Hematopoietic multipotent progenitor cell treated with erythropoietin and hydrocortisone succinate and interleukin-3 and kit ligand, for 17 days (in vitro differentiated cells): ENCODE data around the gene NCKIPSD.

ENCODE experiments used
- DNase-seq: peaks from one replicate; pipeline ENCODE4 v3.0.0-alpha.2; 2015; ENCODE audit warnings: low spot score

Gene NCKIPSD

GRCh38 chr3:48678566-48679380 is 6.9 kb downstream of the NCKIPSD start:
- DNase-seq = no peak

- no peak for DNase-seq
These were observed 7.7 kb downstream of the NCKIPSD start for GRCh38 chr3:48678056-48678455.

GRCh38 chr3:48674505-48674904 is 11.2 kb downstream of the NCKIPSD start:
- DNase-seq = no peak

- no peak for DNase-seq
These were observed 13.2 kb downstream of the NCKIPSD start for GRCh38 chr3:48672522-48672921.

GRCh38 chr3:48664929-48665328 is 20.8 kb downstream of the NCKIPSD start:
- DNase-seq = no peak

GRCh38 chr3:48664313-48664644 is 21.4 kb downstream of the NCKIPSD start:
- DNase-seq = no peak

- peak; percentile 94 for DNase-seq
These were observed 22.0 kb downstream of the NCKIPSD start for GRCh38 chr3:48663489-48664312.

GRCh38 chr3:48662753-48663488 is 22.8 kb downstream of the NCKIPSD start, which contains the start of gene CELSR3:
TSS of gene CELSR3 (minus strand) at chr3:48662886. CDS start at chr3:48662634, 252 bp downstream.
- peak; percentile 48 for DNase-seq

GRCh38 chr3:48662145-48662752 is 23.5 kb downstream of the NCKIPSD start:
- no peak for DNase-seq

- peak; percentile 50 for DNase-seq
These were observed 24.1 kb downstream of the NCKIPSD start for GRCh38 chr3:48661501-48662144.

- DNase-seq = no peak
These were observed 24.8 kb downstream of the NCKIPSD start for GRCh38 chr3:48660800-48661400.

GRCh38 chr3:48656841-48657281 is 28.9 kb downstream of the NCKIPSD start:
- DNase-seq = no peak

- peak; percentile 60 for DNase-seq
These were observed 29.5 kb downstream of the NCKIPSD start for GRCh38 chr3:48656061-48656840.

- no peak for DNase-seq
These were observed 30.1 kb downstream of the NCKIPSD start for GRCh38 chr3:48655606-48656005.

GRCh38 chr3:48655063-48655462 is 30.7 kb downstream of the NCKIPSD start:
- DNase-seq = no peak

GRCh38 chr3:48652923-48653715 is 32.6 kb downstream of the NCKIPSD start:
- DNase-seq = no peak

- no peak for DNase-seq
These were observed 33.9 kb downstream of the NCKIPSD start for GRCh38 chr3:48651771-48652170.

- DNase-seq = peak; percentile 10
These were observed 35.0 kb downstream of the NCKIPSD start for GRCh38 chr3:48650723-48651122.

GRCh38 chr3:48648188-48648850 is 37.4 kb downstream of the NCKIPSD start:
- no peak for DNase-seq
